ENCODE results near the gene PAN3.

DNA sequence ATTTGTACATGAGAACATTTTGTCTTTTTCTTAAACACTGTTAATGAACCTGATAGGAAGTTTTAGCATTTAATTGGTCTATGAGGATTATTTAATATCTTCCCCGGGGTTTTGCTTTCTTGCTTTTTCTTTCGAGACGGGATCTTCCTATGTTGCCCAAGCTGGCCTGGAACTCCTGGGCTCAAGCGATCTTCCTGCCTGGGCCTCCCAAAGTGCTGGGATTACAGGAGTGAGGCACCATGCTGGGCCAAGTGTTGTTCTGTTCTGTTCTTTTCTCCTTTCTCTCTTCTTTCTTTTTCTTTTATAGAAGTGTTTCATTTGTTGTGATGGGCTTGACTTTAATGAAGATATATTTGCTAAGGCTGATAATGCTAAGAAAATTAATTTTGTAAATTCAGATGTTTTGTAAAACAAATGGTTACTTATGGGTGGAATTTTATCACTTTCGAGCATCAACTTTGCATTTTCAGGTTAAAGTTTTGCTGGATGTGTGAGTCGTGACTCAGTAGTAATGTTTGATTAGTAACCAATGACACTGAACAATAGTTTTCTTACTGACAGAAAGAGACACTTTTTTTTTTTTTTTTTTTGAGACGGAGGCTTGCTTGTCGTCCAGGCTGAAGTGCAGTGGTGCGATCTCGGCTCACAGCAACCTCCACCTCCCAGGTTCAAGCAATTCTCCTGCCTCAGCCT lies 2.2 kb downstream of the PAN3 start:
- TF ChIP-seq CTCF (IDR thresholded peaks at IDR 0.05): no peak
- TF ChIP-seq ZFX (IDR thresholded peaks at IDR 0.05; ENCODE audit: borderline replicate concordance): no peak

Data from 22Rv1 (cell line).